ELF-1 (cell line): Measurements from ENCODE around the gene PRM1.
A peak's percentile ranks its signal among the peaks of the same experiment; 100 is the strongest.
"Not testable (repeated sequence)": the region's sequence is repeated elsewhere in the genome, so short reads cannot be mapped to it uniquely, and the experiment has no call there.

Experiments
- DNase-seq: peaks from one replicate; pipeline ENCODE4 v3.0.0-alpha.2; 2016; ENCODE audit warnings: low read depth, low spot score

Gene PRM1

GRCh38 chr16:11298143-11298900 lies 17.2 kb upstream of the PRM1 start:
- no peak for DNase-seq

- peak; percentile 54 for DNase-seq
These were observed 16.5 kb upstream of the PRM1 start for GRCh38 chr16:11297492-11298142.

GRCh38 chr16:11296706-11297491 lies 15.8 kb upstream of the PRM1 start:
- DNase-seq = no peak

- DNase-seq = no peak
These were observed 15.2 kb upstream of the PRM1 start for GRCh38 chr16:11296351-11296705.

- DNase-seq = no peak
These were observed 14.5 kb upstream of the PRM1 start for GRCh38 chr16:11295672-11296071.

- DNase-seq = no peak
These were observed 11.1 kb upstream of the PRM1 start for GRCh38 chr16:11292076-11292748.

- DNase-seq = peak; percentile 92
These were observed 10.1 kb upstream of the PRM1 start for GRCh38 chr16:11291091-11291703.

GRCh38 chr16:11290102-11290893 lies 9.2 kb upstream of the PRM1 start:
- DNase-seq = no peak

- DNase-seq = not testable (repeated sequence)
These were observed 8.6 kb upstream of the PRM1 start for GRCh38 chr16:11289696-11290095.

GRCh38 chr16:11289202-11289601 lies 8.1 kb upstream of the PRM1 start:
- DNase-seq = no peak

GRCh38 chr16:11285842-11286241 lies 4.7 kb upstream of the PRM1 start:
- no peak for DNase-seq

GRCh38 chr16:11283820-11284248 lies 2.7 kb upstream of the PRM1 start:
- DNase-seq = peak; percentile 51

GRCh38 chr16:11278681-11279628 lies 2.2 kb downstream of the PRM1 start:
- no peak for DNase-seq

- DNase-seq = no peak
These were observed 3.4 kb downstream of the PRM1 start for GRCh38 chr16:11277607-11278337.

- DNase-seq = no peak
These were observed 4.1 kb downstream of the PRM1 start for GRCh38 chr16:11276896-11277593.

GRCh38 chr16:11276143-11276895 lies 4.8 kb downstream of the PRM1 start, which contains the start of gene PRM2:
TSS of gene PRM2 (minus strand) at chr16:11276480. CDS start at chr16:11276370, 110 bp downstream.
- DNase-seq = no peak

GRCh38 chr16:11274964-11275363 lies 6.2 kb downstream of the PRM1 start:
- no peak for DNase-seq
